GM12891 (cell line): ENCODE results near the gene STX17.

Experiments used
- DNase-seq: peaks from one replicate; pipeline ENCODE4 v3.0.0; 2011; ENCODE audit warnings: low spot score; ENCODE audit not compliant: insufficient read length
- FAIRE-seq: peaks from 2 replicates; lab custom pipeline; 2011; peaks lifted over from hg19 to GRCh38; lab: Jason Lieb, UNC
- PAX5 ChIP-seq: IDR thresholded peaks from 2 replicates; pipeline ENCODE4 v1.6.1; 2011; ENCODE audit warnings: low read length, moderate library complexity, mild to moderate bottlenecking; ENCODE audit not compliant: insufficient read depth, severe bottlenecking
- POLR2A ChIP-seq: IDR thresholded peaks from 2 replicates; pipeline ENCODE4 v1.6.1; 2011; ENCODE audit warnings: low read depth, low read length, control low read depth
- POLR2AphosphoS5 ChIP-seq: IDR thresholded peaks from 2 replicates; pipeline ENCODE4 v1.6.1; 2011; ENCODE audit warnings: low read depth, low read length, control low read depth
- POU2F2 ChIP-seq: IDR thresholded peaks from 2 replicates; pipeline ENCODE4 v1.6.1; 2011; ENCODE audit warnings: low read depth, mild to moderate bottlenecking, control low read depth, low read length, moderate library complexity
- SPI1 ChIP-seq: IDR thresholded peaks from 2 replicates; pipeline ENCODE4 v1.6.1; 2011; ENCODE audit warnings: low read depth, low read length, control low read depth
- TAF1 ChIP-seq: IDR thresholded peaks from 2 replicates; pipeline ENCODE4 v1.6.1; 2011; ENCODE audit warnings: low read depth, low read length, control low read depth

Gene STX17

DNA sequence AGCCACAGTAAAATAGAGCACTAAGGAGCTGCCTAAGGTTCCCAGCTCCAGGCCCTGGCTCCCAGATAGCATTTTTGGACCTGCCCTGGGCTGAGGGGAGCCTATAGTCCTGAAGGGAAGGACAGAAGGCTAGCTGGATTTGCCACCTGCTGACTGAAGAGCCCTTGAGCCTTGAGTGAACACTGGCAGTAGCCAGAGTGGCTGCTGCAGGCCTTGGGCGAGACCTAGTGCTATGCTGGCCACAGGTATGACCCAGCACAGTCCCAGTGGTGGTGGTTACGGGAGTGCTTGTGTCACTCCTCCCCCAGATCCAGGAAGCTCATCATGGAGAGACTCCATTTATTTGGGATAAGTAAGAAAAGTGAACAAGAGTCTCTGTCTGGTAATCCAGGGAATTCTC is 10.3 kb upstream of the STX17 start:
- TF ChIP-seq TAF1 (no peak), POU2F2 (no peak), POLR2A (no peak), POLR2AphosphoS5 (no peak)
- FAIRE-seq (no peak), DNase-seq (no peak)

DNA sequence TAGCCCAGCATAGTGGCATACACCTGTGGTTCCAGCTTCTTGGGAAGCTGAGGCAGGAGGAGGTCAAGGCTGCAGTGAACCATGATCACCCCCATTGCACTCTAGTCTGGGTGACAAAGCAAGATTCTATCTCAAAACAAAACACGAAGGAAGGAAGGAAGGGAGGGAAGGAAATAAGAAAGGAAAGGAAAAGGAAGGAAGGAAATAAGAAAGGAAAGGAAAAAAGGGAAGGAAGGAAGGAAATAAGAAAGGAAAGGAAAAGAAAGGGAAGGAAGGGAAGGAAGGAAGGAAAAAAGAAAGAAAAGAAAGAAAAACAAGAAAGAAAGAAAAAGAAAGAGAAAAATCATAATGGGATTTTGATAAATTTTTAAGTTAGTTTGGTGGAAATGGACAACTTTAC is 3.1 kb upstream of the STX17 start:
- TF ChIP-seq PAX5, result no peak
- TF ChIP-seq POU2F2, result no peak
- TF ChIP-seq TAF1, result no peak
- no peak for TF ChIP-seq POLR2A
- no peak for TF ChIP-seq SPI1
- TF ChIP-seq POLR2AphosphoS5, result no peak
- DNase-seq (no peak), FAIRE-seq (no peak)

DNA sequence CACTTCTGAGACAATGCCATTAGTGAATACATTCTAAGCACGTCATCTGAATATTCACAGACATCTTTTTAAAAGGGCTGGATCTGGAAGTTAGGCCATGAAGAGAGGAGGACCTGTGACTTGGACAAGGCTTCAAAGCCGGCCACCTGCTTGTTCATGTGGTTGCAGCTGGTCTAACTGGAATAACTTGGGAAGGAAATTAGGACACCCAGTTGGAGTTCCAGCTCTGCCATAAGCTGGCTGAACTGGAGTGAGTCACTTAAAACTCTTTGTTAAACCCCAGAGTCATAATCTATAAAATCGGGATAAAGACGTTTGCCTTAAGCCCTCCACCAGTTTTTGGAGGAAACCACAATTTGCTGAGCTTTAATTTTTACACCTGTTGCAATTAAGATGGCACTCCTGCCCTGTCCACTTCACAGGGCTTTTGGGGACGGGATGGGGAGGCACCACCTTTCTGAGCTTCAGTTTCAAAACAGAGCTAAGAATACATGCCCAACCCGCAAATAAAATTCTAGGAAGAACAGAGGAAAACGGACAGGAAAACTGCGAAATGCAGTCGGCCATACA is 536 bp upstream of the STX17 start:
- TF ChIP-seq TAF1, result no peak
- FAIRE-seq (no peak), DNase-seq (no peak)

DNA sequence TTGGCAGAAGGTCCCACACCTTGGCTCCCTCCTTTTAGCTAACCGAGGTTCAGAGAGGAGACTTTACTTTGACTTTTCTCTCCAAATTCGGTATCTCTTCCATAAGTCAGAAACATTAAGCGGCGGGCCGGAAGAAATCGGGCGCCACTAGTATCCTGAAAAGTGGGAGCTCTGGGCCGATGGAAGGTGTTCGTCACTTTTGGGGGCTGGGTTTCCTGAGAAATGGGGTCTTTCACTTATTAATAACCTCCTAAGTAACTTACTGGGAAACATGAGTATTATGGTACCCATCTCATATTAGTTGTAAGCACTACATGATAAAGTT is 716 bp downstream of the STX17 start:
- no peak for FAIRE-seq
- no peak for TF ChIP-seq POU2F2
- TF ChIP-seq TAF1, result no peak
- TF ChIP-seq SPI1, result no peak
- DNase-seq, result no peak

- DNase-seq (no peak), FAIRE-seq (no peak)
- TF ChIP-seq POLR2AphosphoS5, result no peak
- TF ChIP-seq TAF1, result no peak
Measured at GRCh38 chr9:99911600-99911999, 5.1 kb downstream of the STX17 start.

DNA sequence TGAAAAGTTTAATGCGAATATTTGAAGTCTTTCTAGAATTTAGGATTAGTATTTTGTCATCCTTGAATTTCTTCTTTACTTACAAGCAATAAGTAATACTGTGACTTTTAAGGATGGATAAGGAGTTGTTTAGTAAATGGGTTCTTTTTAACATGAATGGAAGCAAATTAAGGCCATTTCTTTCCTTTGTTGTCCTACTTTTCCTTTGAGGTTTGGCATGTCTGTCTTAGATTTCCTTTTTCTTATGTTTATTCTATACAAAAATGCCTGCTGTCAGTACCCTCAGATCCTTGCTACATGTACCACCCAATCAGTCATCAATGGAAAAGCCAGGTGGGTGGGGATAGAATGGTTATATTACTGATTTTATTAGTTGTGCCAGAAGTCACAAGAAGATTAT is 10.2 kb downstream of the STX17 start:
- DNase-seq (no peak), FAIRE-seq (no peak)
- TF ChIP-seq POU2F2, result no peak

DNA sequence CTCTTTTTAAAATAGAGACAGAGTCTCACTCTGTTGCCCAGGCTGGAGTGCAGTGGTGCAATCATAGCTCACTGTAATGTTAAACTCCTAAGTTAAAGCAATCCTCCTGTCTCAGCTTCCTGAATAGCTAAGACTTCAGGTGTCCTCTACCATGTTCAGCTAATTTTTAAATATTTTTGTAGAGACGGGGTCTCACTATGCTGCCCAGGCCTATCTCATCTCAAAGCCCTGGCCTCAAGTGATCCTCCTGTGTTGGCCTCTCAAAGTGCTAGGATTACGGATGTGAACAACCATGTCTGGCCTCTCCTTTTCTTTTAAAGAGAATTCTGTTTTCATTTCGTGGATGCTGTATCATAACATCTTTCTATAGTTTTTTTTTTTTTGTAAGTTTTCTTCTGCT is 11.7 kb downstream of the STX17 start:
- DNase-seq (no peak), FAIRE-seq (no peak)
- TF ChIP-seq POU2F2 (no peak), PAX5 (no peak), TAF1 (no peak), SPI1 (no peak), POLR2A (no peak), POLR2AphosphoS5 (no peak)

- no peak for FAIRE-seq
- TF ChIP-seq POLR2AphosphoS5 (no peak), TAF1 (no peak), POU2F2 (no peak)
Measured at GRCh38 chr9:99919930-99920329, 13.5 kb downstream of the STX17 start.

DNA sequence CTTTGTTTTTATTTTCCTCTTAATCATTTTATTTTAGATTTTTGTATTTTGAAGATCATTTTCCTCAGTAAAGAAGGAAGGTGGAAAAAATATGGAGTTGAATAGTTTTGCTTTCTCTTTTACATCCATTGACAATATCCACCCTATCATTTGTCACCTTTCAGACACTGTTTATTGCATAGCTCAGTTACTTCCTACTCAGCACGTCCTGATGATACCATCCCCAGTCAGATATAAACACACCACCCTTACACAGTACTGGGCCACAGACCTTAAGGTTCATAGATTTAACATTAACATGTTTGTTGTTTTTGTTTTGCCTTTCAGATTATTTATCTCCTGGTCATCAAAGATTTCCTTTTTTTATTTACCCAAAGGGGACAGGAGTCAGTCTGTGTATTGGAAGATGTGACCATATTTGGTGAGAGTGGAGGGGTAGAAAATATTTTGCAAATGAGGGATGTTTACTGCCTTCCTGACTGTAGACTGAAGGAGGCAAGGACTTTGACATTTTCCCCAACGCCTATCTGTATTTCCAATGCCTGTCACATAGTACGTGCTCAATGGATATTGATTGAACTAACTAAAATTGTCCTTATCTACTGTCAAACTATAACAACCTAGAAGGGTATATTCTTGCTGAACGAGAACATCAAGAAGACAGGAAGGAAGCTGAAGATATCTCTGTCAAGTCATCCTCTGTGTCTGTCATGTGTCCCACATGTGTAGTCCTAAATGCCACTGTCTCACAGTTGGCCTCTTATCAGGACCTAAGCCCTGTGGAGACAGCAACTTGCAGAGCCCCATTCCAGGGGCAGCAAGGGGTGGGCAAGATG is 15.6 kb downstream of the STX17 start:
- TF ChIP-seq POLR2AphosphoS5 (no peak), SPI1 (no peak), POU2F2 (no peak), PAX5 (no peak), TAF1 (no peak), POLR2A (no peak)
- DNase-seq (no peak), FAIRE-seq (no peak)

More at GRCh38 chr9:99919930-99920329, 13.5 kb downstream of the STX17 start:
- DNase-seq, result no peak

GRCh38 chr9:99922711-99923030 is 16.2 kb downstream of the STX17 start:
- TF ChIP-seq PAX5 (no peak), POU2F2 (no peak), TAF1 (no peak), SPI1 (no peak), POLR2AphosphoS5 (no peak), POLR2A (no peak)
- FAIRE-seq (no peak), DNase-seq (no peak)

DNA sequence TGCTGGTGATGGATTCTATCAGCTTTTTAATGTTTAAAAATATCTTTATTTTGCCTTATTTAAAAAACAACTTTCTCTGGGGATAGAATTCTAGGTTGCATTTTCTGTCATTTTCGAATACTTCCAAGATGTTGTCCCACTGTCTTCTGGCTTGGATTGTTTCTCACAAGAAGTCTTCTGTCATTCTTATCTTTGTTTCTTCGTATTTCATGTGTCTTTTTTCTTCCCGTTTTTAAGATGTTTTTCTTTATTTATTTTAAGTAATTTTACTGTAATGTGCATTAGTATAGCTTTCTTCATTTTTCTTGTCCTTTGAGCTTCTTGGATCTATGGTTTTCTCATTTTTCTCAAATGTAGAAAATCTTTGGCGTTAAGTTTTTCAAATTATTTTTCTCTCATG is 19.1 kb downstream of the STX17 start:
- no peak for DNase-seq
- TF ChIP-seq PAX5 (no peak), SPI1 (no peak), POLR2A (no peak), POLR2AphosphoS5 (no peak), TAF1 (no peak), POU2F2 (no peak)
- no peak for FAIRE-seq
